22Rv1 (cell line): ENCODE data around the gene ZNF423.

Experiments used
- CTCF ChIP-seq: fragments of 450-650 bp; IDR thresholded peaks from 2 replicates; pipeline ENCODE4 v1.5.1; 2017; ENCODE audit warnings: mild to moderate bottlenecking
- ZFX ChIP-seq: fragments of 450-650 bp; IDR thresholded peaks from 2 replicates; pipeline ENCODE4 v1.6.1; 2017; ENCODE audit warnings: antibody characterized with exemption, borderline replicate concordance

- TF ChIP-seq CTCF, result no peak
- no peak for TF ChIP-seq ZFX
Observed at GRCh38 chr16:49767414-49767813, 88.5 kb downstream of the ZNF423 start.
